Airway epithelial cell (primary cell): ENCODE measurements around the gene DHRS11. TPM values are rescaled to one million over a fixed set of nuclear protein-coding genes. Genes with fewer than 3 reads are reported as not detected.

Source experiments
- total RNA-seq: library from RNA; depleted of rRNA; stranded (reverse); fragments of >200 nt; gene quantifications from 2 replicates; pipeline ENCODE4 v1.2.3, GENCODE V29; 2015

DHRS11 gene, protein sequence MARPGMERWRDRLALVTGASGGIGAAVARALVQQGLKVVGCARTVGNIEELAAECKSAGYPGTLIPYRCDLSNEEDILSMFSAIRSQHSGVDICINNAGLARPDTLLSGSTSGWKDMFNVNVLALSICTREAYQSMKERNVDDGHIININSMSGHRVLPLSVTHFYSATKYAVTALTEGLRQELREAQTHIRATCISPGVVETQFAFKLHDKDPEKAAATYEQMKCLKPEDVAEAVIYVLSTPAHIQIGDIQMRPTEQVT
- 15.2 and 18.3 TPM in 2 replicates for total RNA-seq

GRCh38 chr17:36591434-36592315, at the start of gene DHRS11:
Gene DHRS11 (plus strand): TSS chr17:36591879. CDS start chr17:36592010, 131 bp downstream.

GRCh38 chr17:36544307-36545076, 47.2 kb upstream of the DHRS11 start, which contains the start of gene GGNBP2:
Gene GGNBP2 (plus strand): TSS chr17:36544919. CDS start chr17:36545725, 806 bp downstream.

GRCh38 chr17:36601303-36602029, 9.8 kb downstream of the DHRS11 start, which contains the start of gene MRM1:
Gene MRM1 (plus strand): TSS chr17:36601583. CDS start chr17:36601811, 228 bp downstream.

Other genes with a start within 250 kb of the DHRS11 start
- gene TBC1D3H, start 203.4 kb upstream of the DHRS11 start, total RNA-seq = not detected in 2 replicates
- 38.6 and 39.6 TPM in 2 replicates for gene ZNHIT3, start 105.2 kb upstream of the DHRS11 start, total RNA-seq
- 55.6 and 81.4 TPM in 2 replicates for gene MYO19, start 57.0 kb upstream of the DHRS11 start, total RNA-seq
- 7.9 and 14.3 TPM in 2 replicates for gene PIGW, start 56.9 kb upstream of the DHRS11 start, total RNA-seq
- 23.9 and 33.9 TPM in 2 replicates for gene GGNBP2, start 47.0 kb upstream of the DHRS11 start, total RNA-seq
- 7.7 and 9.7 TPM in 2 replicates for gene MRM1, start 9.7 kb downstream of the DHRS11 start, total RNA-seq